Fibroblast of skin of abdomen (primary cell): ENCODE data around the gene AK1.

Source experiments
- DNase-seq: peaks from one replicate; pipeline ENCODE4 v3.0.0-alpha.2; 2013

Gene AK1

GRCh38 chr9:127866535-127866934 is 10.9 kb downstream of the AK1 start:
- no peak for DNase-seq

- DNase-seq: no peak
Observed at GRCh38 chr9:127865645-127866464, 11.6 kb downstream of the AK1 start.

- no peak for DNase-seq
Observed at GRCh38 chr9:127863191-127863621, 14.3 kb downstream of the AK1 start.

DNA sequence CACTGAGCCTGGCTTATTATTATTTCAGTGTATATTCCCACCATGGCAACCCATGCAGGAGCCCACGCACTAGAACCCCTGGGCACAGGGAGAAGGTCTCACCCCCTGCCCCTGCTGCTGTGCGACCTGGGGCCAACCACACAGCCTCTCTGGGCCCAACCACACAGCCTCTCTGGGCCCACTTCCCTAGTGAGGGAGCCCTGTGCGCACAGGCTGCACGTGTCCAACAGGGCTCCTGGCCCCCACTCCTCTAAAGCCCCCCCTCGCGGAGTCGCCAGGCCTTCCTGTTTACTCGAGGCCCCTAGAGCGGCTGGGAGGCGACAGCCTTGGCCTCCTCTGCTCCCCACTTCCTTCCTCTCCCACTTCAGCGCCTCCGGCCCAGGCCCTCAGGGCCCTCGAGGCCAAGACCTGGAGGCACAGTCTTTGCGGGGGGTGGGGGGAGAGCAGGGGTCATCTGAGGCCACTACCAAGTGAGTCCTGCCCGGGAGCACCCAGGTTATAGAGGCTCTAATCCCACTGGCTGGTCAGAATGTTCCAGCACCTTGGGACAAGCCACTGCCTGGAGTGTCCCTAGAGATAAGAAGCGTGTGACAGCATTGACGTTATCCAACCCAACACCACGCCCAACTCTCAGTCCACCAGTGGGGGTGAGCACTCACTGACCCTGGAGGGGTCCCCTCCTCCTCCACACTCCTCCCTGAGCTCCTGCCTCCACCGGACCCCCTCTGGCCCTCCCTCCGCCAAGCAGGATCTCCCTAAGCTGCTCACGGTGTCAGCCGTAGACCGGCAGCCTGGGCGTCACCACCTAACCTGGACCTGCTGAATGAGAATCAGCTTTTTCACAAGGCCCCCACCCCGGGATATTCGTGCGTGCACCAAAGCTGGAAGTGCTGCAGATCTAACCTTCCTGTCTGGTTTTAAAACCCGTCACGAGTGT is 15.1 kb downstream of the AK1 start:
- no peak for DNase-seq

GRCh38 chr9:127860779-127861178 is 16.7 kb downstream of the AK1 start:
- DNase-seq: no peak

- no peak for DNase-seq
Observed at GRCh38 chr9:127860260-127860659, 17.2 kb downstream of the AK1 start.

DNA sequence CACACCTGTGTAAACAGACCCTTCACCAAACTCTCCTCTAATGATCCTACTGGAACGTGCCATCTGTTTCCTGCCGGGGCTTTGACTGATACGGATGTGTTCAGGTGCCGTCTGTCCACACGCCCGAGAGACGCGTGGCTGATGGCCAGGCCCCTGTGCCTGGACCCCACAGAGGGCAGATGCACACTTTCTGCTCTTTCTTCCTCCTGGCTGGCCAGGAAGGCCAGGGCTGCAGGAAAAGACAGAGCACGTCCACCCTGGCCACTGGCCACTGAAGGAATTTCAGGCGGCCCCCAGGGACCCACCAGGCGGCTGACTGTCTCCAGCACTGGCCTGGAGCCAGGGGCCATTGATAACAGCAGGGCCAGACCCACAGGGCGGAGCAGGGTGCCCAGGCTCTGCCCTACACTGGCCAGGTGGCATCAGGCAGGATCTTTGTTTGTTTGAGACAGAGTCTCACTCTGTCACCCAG is 19.4 kb downstream of the AK1 start:
- DNase-seq: no peak

DNA sequence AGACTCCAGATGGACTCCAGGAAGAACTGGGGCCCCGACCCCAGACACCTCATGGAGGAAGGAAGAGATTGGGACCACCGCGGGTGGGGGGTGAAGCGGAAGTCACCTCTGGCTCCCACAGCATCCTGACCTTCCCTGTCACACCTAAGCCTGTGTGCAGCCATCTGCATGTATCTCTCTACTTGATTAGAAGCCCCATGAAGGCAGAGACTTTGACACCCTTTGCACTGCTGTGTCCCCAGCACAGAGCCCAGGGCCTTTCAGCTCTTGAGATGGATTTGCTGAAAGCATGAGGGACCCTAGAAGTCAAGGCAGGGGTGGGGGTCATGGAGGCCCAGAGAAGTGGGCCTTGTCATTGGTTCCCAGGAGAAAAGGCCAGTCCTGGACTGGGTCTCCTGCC is 20.2 kb downstream of the AK1 start:
- no peak for DNase-seq

- DNase-seq: no peak
Observed at GRCh38 chr9:127856729-127857116, 20.8 kb downstream of the AK1 start.

- no peak for DNase-seq
Observed at GRCh38 chr9:127856094-127856728, 21.3 kb downstream of the AK1 start.

- DNase-seq: no peak
Observed at GRCh38 chr9:127855522-127855921, 22.0 kb downstream of the AK1 start.

- no peak for DNase-seq
Observed at GRCh38 chr9:127854960-127855359, 22.5 kb downstream of the AK1 start.

DNA sequence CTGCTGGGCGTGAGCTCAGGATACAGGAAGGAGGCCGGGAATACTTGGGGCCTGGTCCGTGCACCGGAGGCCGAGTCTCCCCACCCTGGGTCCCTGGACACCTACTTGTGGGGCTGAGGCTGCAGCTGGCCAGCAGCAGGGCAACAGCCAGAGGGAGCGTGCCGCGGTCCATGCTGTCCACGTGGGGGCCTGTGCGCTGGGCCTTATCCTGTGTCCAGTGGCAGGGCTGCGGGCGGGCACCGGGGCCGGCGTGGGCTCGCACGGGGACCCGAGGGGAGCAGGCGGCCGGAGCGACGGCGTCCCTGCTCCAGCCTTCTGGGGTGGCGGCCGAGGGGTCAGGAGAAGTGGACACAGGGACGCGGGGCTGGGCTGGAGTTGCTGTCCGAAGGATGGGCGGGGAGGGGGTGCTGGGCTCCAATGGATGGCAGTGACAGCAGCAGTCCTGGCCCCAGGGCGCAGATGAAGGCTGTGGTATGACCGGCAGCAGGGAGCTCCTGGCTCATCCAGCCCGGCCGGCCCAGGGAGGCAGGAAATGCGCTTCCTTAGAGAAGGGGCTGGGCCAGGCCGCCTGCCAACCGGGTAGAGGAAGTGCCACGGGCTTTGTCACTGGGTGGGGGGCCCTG is 23.2 kb downstream of the AK1 start, which contains the start of gene ENG:
Gene ENG, minus strand, starts transcription at position 475 of the 623 bp plus-strand sequence. Its CDS starts 303 bp downstream, at position 172.
- peak; percentile 73 for DNase-seq

GRCh38 chr9:127853312-127854183 is 23.9 kb downstream of the AK1 start:
- DNase-seq: no peak

DNA sequence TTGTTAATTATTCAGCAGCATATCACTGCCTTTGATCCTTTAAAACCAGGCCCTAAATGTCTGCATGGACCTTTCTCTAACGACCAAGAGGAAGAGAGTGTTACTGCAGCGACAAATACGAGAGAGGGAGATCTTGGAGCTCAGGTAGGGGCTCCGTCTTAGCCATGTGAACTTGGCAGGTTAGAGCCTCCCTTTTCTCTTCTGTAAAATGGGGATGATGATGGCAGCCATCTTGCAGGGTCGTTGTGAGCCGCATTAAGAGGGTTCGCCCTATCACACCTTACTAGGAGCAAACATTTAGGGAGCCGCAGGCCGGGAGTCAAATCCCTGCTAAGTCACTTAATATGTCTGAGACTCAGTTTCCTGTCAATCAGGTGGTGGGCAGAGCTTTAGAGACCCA is 24.6 kb downstream of the AK1 start:
- no peak for DNase-seq

GRCh38 chr9:127850286-127850830 is 27.1 kb downstream of the AK1 start:
- no peak for DNase-seq

GRCh38 chr9:127848756-127849504 is 28.5 kb downstream of the AK1 start:
- no peak for DNase-seq

- no peak for DNase-seq
Observed at GRCh38 chr9:127847833-127848755, 29.4 kb downstream of the AK1 start.

- no peak for DNase-seq
Observed at GRCh38 chr9:127847178-127847510, 30.3 kb downstream of the AK1 start.
